Common myeloid progenitor, CD34-positive (primary cell): Measurements from ENCODE around the gene CDKN2C.
"Not testable (repeated sequence)": the region's sequence is repeated elsewhere in the genome, so short reads cannot be mapped to it uniquely, and the experiment has no call there.

Experiments
- CTCF ChIA-PET: fragments of 350-600 bp; sonication (Branson Sonifier 250); formaldehyde crosslinking; loops from one replicate; lab custom pipeline; 2021; ENCODE audit warnings: antibody characterized with exemption; lab: Charles Lee
- POLR2A ChIA-PET: fragments of 350-600 bp; sonication (Branson Sonifier 250); formaldehyde crosslinking; loops from one replicate; lab custom pipeline; 2021; ENCODE audit warnings: antibody characterized with exemption; lab: Charles Lee
- DNase-seq, 3 donors: peaks; one replicate each; pipeline versions ENCODE4 v3.0.0 to v3.0.0-alpha.2; 2013
- H3K27ac ChIP-seq, 2 experiments: 1 replicate in 1 of 2; 2 replicates in 1 of 2; pipeline ENCODE4 v1.7.0; 2013; ENCODE audit warnings: inconsistent platforms in 2 of 2, low read length in 2 of 2, mild to moderate bottlenecking in 2 of 2, low read depth in 1 of 2, moderate library complexity in 1 of 2; ENCODE audit not compliant: severe bottlenecking in 2 of 2, insufficient read depth in 1 of 2, poor library complexity in 1 of 2
- H3K27me3 ChIP-seq, 5 experiments: replicated peaks in 2 of 5; 1 replicate in 3 of 5; 2 replicates in 2 of 5; pipeline versions ENCODE4 v1.6.1 to v1.7.0; 2013; ENCODE audit warnings: low read length in 4 of 5, mild to moderate bottlenecking in 2 of 5, moderate library complexity in 2 of 5, inconsistent platforms in 1 of 5; ENCODE audit not compliant: insufficient read depth in 5 of 5, control insufficient read depth in 4 of 5
- H3K36me3 ChIP-seq, 4 experiments: 1 replicate in 2 of 4; 2 replicates in 2 of 4; pipeline versions ENCODE4 v1.6.1 to v1.7.0; 2013; ENCODE audit warnings: low read length in 3 of 4, control low read depth in 1 of 4, mild to moderate bottlenecking in 1 of 4; ENCODE audit not compliant: control insufficient read depth in 4 of 4, insufficient read depth in 4 of 4
- H3K4me1 ChIP-seq, 4 experiments: 1 replicate in 3 of 4; 2 replicates in 1 of 4; pipeline versions ENCODE4 v1.6.1 to v1.7.1; 2013; ENCODE audit warnings: low read length in 3 of 4, mild to moderate bottlenecking in 3 of 4, control low read depth in 1 of 4, inconsistent platforms in 1 of 4, moderate library complexity in 1 of 4; ENCODE audit not compliant: control insufficient read depth in 4 of 4, insufficient read depth in 4 of 4; ENCODE audit errors: control extremely low read depth in 1 of 4
- H3K4me3 ChIP-seq, 7 experiments: 1 replicate in 4 of 7; 2 replicates in 3 of 7; pipeline versions ENCODE4 v1.5.1 to v1.7.0; 2013; ENCODE audit warnings: mild to moderate bottlenecking in 7 of 7, low read length in 6 of 7, moderate library complexity in 6 of 7, inconsistent platforms in 2 of 7, low read depth in 2 of 7, control low read depth in 1 of 7; ENCODE audit not compliant: insufficient read depth in 4 of 7, control insufficient read depth in 1 of 7; ENCODE audit errors: extremely low read depth in 1 of 7
- H3K9me3 ChIP-seq, 5 experiments: 1 replicate in 4 of 5; 2 replicates in 1 of 5; pipeline versions ENCODE4 v1.6.1 to v1.7.1; 2013; ENCODE audit warnings: low read length in 4 of 5, mild to moderate bottlenecking in 2 of 5, inconsistent platforms in 1 of 5, low read depth in 1 of 5, moderate library complexity in 1 of 5; ENCODE audit not compliant: control insufficient read depth in 4 of 5, insufficient read depth in 2 of 5; ENCODE audit errors: control extremely low read depth in 1 of 5
- WGBS: methylation state at CpG from one replicate; pipeline ENCODE4 v1.1.5; 2013; ENCODE audit not compliant: insufficient coverage; 5-methylcytosine and 5-hydroxymethylcytosine counted together

Gene CDKN2C

GRCh38 chr1:50930965-50931737 lies 38.9 kb upstream of the CDKN2C start:
- Histone ChIP-seq H3K9me3 (no peaks in the 10 kb centered on the region), H3K4me1 (no peaks in the 10 kb centered on the region), H3K36me3 (peaks cover 0 to 3% (median under 1%) of the 10 kb centered on the region in 4 experiments), H3K4me3 (no peak overlapping the region), H3K27me3 (no peaks in the 10 kb centered on the region), H3K27ac (no peak overlapping the region)
- POLR2A ChIA-PET: no interaction called here
- WGBS: 100% methylated on average over 2 of the region's 6 CpGs
- CTCF ChIA-PET: interaction anchor here (1.3 to 3.1 kb wide), 2 partner anchors 30 to 39 kb away, joined by 5 to 11 read pairs; partner anchors contain the start of gene CDKN2C
- peak in 2 of 3 donors; percentile 16 to 50 for DNase-seq

- H3K4me3 ChIP-seq, DNase-seq, H3K9me3 ChIP-seq, H3K4me1 ChIP-seq, POLR2A ChIA-PET, CTCF ChIA-PET, H3K27ac ChIP-seq, H3K36me3 ChIP-seq, H3K27me3 ChIP-seq: not testable (repeated sequence)
- WGBS: 100% methylated on average over 3 of the region's 4 CpGs
Observed at GRCh38 chr1:50932043-50932442, 38.0 kb upstream of the CDKN2C start.

GRCh38 chr1:50933770-50934169 lies 36.3 kb upstream of the CDKN2C start:
- H3K27me3 ChIP-seq, H3K27ac ChIP-seq, H3K36me3 ChIP-seq, H3K4me1 ChIP-seq, POLR2A ChIA-PET, DNase-seq, CTCF ChIA-PET, H3K4me3 ChIP-seq, H3K9me3 ChIP-seq: not testable (repeated sequence)
- WGBS: 89% methylated on average over 1 of the region's 3 CpGs

- no peak for DNase-seq
- POLR2A ChIA-PET: no interaction called here
- Histone ChIP-seq H3K36me3 (peaks cover 0 to 2% (median 0%) of the 10 kb centered on the region in 4 experiments), H3K4me1 (no peaks in the 10 kb centered on the region), H3K9me3 (no peaks in the 10 kb centered on the region), H3K27me3 (no peaks in the 10 kb centered on the region), H3K27ac (no peak overlapping the region), H3K4me3 (no peak overlapping the region)
- CTCF ChIA-PET: interaction anchor here (1.6 kb wide), 1 partner anchor 256 kb away, joined by 4 read pairs; no protein-coding TSS in a partner anchor
Observed at GRCh38 chr1:50934838-50935237, 35.2 kb upstream of the CDKN2C start.

GRCh38 chr1:50935276-50935675 lies 34.8 kb upstream of the CDKN2C start:
- H3K36me3 ChIP-seq, POLR2A ChIA-PET, H3K9me3 ChIP-seq, H3K27me3 ChIP-seq, H3K4me1 ChIP-seq, H3K4me3 ChIP-seq, DNase-seq, H3K27ac ChIP-seq: not testable (repeated sequence)
- whole genome bisulfite sequencing: 80% methylated on average over 1 of the region's 2 CpGs
- CTCF ChIA-PET: interaction anchor here (1.2 to 1.6 kb wide), 2 partner anchors 10 to 255 kb away, joined by 4 to 5 read pairs; no protein-coding TSS in a partner anchor

GRCh38 chr1:50936321-50936720 lies 33.7 kb upstream of the CDKN2C start:
- no peak for DNase-seq
- peaks cover 0 to 2% (median 0%) of the 10 kb centered on the region in 4 experiments for H3K36me3 ChIP-seq
- H3K9me3 ChIP-seq: no peaks in the 10 kb centered on the region
- no peak overlapping the region for H3K4me3 ChIP-seq
- POLR2A ChIA-PET: no interaction called here
- no peaks in the 10 kb centered on the region for H3K4me1 ChIP-seq
- no peak overlapping the region for H3K27ac ChIP-seq
- no peaks in the 10 kb centered on the region for H3K27me3 ChIP-seq
- 94% methylated on average over 2 of the region's 2 CpGs for WGBS
- CTCF ChIA-PET: interaction anchor here (1.2 to 1.8 kb wide), 4 partner anchors 9 to 254 kb away, joined by 4 to 6 read pairs (median 4); no protein-coding TSS in a partner anchor

GRCh38 chr1:50940291-50940690 lies 29.8 kb upstream of the CDKN2C start:
- H3K9me3 ChIP-seq: no peaks in the 10 kb centered on the region
- ChIA-PET POLR2A (no interaction called here), CTCF (interaction anchor here (1.4 to 4.0 kb wide), 2 partner anchors 10 to 23 kb away, joined by 4 to 17 read pairs; no protein-coding TSS in a partner anchor)
- peaks cover under 1 to 9% (median 3%) of the 10 kb centered on the region in 4 experiments for H3K36me3 ChIP-seq
- no peaks in the 10 kb centered on the region for H3K4me1 ChIP-seq
- no peak overlapping the region for H3K27ac ChIP-seq
- H3K27me3 ChIP-seq: no peaks in the 10 kb centered on the region
- no peak overlapping the region for H3K4me3 ChIP-seq
- DNase-seq: no peak
- WGBS: 93% methylated on average over 2 of the region's 3 CpGs
